Right lobe of liver (tissue), 6 donors: ENCODE data around the gene ERICH3. TPM values are rescaled to one million over a fixed set of nuclear protein-coding genes. Genes with fewer than 3 reads are reported as not detected.

Experiments used
- ATAC-seq, 4 donors: fragments of 200-7000 bp; cut with Tn5 transposase; one replicate each; pipeline ENCODE4 v1.9.1; 2020; ENCODE audit warnings: mild to moderate bottlenecking in 4 of 4, moderate library complexity in 4 of 4
- DNase-seq, 3 donors: peaks; one replicate each; pipeline ENCODE4 v3.0.0-alpha.2; 2020
- H3K27ac ChIP-seq, 3 donors: fragments of 200-600 bp; one replicate each; pipeline ENCODE4 v1.8.0; 2022
- H3K27me3 ChIP-seq, 2 donors: fragments of 200-600 bp; one replicate each; pipeline ENCODE4 v1.8.0; 2022
- H3K36me3 ChIP-seq, 4 donors: fragments of 200-600 bp; sonication (generic) in 1 of 4; one replicate each; pipeline versions ENCODE4 v1.5.1 to v1.8.0; 2017 to 2022; ENCODE audit warnings: control low read depth in 1 of 4
- H3K4me1 ChIP-seq, 4 donors: fragments of 200-600 bp; sonication (generic) in 1 of 4; one replicate each; pipeline versions ENCODE4 v1.5.1 to v1.8.0; 2017 to 2022; ENCODE audit warnings: control low read depth in 1 of 4
- H3K4me3 ChIP-seq, 3 donors: fragments of 200-600 bp; one replicate each; pipeline ENCODE4 v1.8.0; 2022
- H3K9me3 ChIP-seq, 4 donors: fragments of 200-600 bp; sonication (generic) in 1 of 4; one replicate each; pipeline versions ENCODE4 v1.5.1 to v1.8.0; 2017 to 2022; ENCODE audit warnings: control low read depth in 1 of 4
- POLR2A ChIP-seq: fragments of 450-650 bp; IDR thresholded peaks from one replicate; pipeline ENCODE4 v1.6.1; 2017; ENCODE audit warnings: antibody characterized with exemption, mild to moderate bottlenecking
- WGBS: methylation state at CpG from one replicate; pipeline ENCODE4 v1.1.6; 2018; ENCODE audit warnings: low coverage, low lambda C conversion rate; ENCODE audit not compliant: insufficient coverage; ENCODE audit errors: missing lambda C conversion rate; 5-methylcytosine and 5-hydroxymethylcytosine counted together
- intact Hi-C, 2 donors: fragments of 100-400 bp; cut with DNase I; formaldehyde crosslinking; loops; one replicate each; pipeline versions ENCODE4 v1.11.2 to v1.14.1; 2022
- long read RNA-seq: library from polyadenylated mRNA; unstranded; transcript quantifications from one replicate; pipeline ENCODE4 v2.0.0, GENCODE V29; 2019
- total RNA-seq, 6 experiments: library from RNA; depleted of rRNA in 2 of 6; stranded (reverse); fragments of >200 nt in 2 of 6; fragmentation: NEBNext Ultra II Directional in 3 of 6; extraction: Animal tissue kit (Norgen Biotek cat#: 25700) in 3 of 6; gene quantifications; one replicate each; pipeline versions ENCODE4 v1.1.0 to v1.2.4, GENCODE V29; 2016 to 2023
- TF ChIP-seq, protein P1 (sequence below), 4 donors: fragments of 200-600 bp in 3 of 4; fragments of 450-650 bp in 1 of 4; IDR thresholded peaks; one replicate each; pipeline versions ENCODE4 v1.5.1 to v1.8.0; 2016 to 2022; ENCODE audit warnings: antibody characterized with exemption in 4 of 4, mild to moderate bottlenecking in 2 of 4
- donor health status: DM: no; HTN: yes; CAD: no.
- donor health status: DM: no; HTN: no; CAD: no.
- donor health status: DM: no; HTN: no; CAD: no.
- donor health status: DM: no; HTN: yes; CAD: no.
- donor health status: DM: no; HTN: yes; CAD: no.

The ERICH3 gene, protein sequence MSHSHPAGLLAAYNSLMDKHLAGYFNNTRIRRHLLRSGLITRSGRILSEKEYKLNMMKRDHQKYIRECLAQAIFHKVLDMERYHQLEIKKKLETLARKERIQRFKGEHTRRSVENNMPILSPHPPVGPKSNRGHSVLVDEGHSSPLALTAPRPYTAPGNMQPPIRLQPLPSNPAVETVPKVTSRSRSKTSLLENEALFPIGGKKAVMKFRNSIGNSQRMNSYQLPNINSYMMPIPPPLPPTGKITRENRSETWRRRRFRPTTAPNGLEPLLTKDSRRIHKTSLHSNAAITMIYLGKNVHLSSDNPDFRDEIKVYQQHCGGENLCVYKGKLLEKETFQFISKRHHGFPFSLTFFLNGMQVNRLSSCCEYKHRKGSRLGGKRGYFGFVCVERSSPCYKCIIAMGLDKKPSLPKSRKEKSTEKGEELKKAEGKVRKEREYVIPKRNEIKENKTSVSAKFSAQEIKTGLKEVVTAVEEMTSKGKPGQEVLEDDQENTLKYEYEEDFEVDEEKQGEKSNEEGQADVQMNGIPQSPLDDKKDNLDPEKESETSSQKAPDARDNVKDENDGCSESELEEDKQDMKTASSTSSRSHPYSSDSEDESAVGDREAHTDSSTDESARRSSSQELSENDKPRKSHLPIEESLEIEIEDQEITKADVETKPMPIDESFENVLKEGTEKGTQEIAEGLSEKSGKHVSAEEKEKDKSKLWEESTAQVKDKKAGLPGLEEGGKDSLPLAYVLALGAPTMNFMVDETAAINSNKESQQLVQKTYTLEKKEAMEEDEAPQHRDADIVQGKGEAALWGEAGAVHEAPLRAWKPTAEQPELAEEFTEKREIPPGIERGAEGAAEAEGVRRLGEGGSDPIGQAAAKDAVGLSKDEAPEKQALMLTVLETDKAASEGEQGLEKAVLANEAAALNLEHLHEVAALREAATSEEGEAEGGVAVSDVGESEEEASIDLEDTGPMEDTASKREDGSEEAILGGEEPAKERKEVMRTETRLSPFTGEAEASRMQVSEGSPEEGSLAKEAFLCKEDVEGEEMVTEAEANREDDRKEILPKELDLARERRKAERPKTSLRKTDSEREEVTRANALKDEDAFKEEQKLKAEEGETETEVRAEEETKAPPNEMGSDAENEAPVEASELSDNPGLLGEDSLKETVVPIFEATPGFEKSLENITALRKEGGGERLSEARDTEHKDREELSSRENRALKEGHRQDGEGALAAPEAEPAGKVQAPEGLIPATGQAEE (N-terminal part only)
- under 1 TPM in 4 of 6 experiments, not detected in 2; 0.06 to 0.51 (median 0.14) TPM for total RNA-seq
- long read RNA-seq, partial matches to known transcripts: 0 of 1 reads
- long read RNA-seq, other reads (novel, unspliced or antisense): 1 of 1 reads

DNA sequence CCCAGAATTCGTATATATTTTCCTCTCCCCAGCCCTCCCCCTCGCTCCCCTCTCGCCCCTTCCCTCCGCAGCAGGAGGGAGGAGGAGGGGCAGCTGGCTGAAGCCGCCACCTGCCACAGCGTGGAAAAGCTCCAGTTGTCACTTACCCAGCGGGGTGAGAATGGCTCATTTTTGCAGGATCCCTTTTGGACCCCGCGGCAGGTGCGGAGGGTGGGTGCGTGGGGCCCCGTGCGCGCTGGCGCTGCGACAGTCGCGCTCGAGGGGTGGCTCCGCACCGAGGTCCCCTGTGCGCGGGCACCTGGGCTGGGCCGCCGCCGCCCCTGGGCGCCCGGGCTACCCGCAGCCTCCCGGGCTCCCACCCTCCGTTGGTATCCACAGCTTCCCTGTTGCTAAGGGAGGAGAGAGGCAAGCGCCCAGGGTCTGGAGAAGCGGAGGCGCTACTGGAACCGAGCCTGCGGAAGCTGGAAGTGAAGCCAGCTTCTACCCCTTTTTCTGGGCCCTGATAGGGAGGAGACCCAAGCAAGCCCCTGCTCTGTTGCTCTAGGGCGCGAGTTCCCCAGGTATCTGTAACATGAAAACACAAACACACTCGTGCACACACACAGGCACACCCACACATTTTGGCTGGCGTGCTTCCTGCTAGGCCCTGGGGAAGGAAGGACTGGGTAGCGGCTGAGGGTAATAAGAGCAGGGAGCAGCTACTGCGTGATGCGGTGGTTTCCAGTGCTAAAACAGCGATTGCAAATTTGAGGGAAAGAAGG is at the start of gene ERICH3:
ERICH3 (minus strand) TSS at position 442 of the 761 bp plus-strand sequence; CDS start at position 169, 273 bp downstream.
- no peak within 1 kb of the TSS for H3K27ac ChIP-seq
- peaks cover 0 to 10% (median 0%) of the 10 kb centered on the region in 4 donors for H3K4me1 ChIP-seq
- intact Hi-C loops: no loop called here
- H3K4me3 ChIP-seq: peak within 1 kb of the TSS; percentile 2 to 30 (median 21)
- H3K27me3 ChIP-seq: peaks cover 0 to 11% of the 10 kb centered on the region in 2 donors
- ATAC-seq: peak; percentile 23 to 45 (median 32)
- H3K36me3 ChIP-seq: no peaks in the 10 kb centered on the region
- WGBS: 19% methylated on average over 11 of the region's 44 CpGs
- H3K9me3 ChIP-seq: no peaks in the 10 kb centered on the region
- peak in 1 of 3 donors; percentile 22 for DNase-seq
- TF ChIP-seq POLR2A: no peak
- TF ChIP-seq, protein P1, sequence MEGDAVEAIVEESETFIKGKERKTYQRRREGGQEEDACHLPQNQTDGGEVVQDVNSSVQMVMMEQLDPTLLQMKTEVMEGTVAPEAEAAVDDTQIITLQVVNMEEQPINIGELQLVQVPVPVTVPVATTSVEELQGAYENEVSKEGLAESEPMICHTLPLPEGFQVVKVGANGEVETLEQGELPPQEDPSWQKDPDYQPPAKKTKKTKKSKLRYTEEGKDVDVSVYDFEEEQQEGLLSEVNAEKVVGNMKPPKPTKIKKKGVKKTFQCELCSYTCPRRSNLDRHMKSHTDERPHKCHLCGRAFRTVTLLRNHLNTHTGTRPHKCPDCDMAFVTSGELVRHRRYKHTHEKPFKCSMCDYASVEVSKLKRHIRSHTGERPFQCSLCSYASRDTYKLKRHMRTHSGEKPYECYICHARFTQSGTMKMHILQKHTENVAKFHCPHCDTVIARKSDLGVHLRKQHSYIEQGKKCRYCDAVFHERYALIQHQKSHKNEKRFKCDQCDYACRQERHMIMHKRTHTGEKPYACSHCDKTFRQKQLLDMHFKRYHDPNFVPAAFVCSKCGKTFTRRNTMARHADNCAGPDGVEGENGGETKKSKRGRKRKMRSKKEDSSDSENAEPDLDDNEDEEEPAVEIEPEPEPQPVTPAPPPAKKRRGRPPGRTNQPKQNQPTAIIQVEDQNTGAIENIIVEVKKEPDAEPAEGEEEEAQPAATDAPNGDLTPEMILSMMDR (IDR thresholded peaks at IDR 0.05): no peak

DNA sequence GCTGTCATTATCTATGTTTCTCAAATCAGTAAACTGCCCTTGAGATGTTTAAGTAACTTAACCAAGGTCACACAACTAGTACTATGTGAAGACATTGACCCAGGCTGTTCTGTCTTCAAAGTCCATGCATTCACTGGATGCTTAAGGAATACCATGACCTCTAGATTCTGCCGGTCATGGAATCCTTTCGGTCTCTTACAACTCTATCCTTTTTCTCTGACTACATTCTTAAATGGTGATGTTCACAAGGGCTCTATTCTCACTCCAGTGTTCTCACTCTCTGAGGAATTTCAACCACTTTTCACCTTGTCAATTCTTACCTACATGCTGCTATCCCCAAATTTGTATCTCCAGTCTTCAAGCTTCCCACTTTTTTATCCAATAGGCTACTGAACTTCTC is 44.0 kb upstream of the ERICH3 start:
- Histone ChIP-seq H3K36me3 (peaks cover 0 to 97% (median 14%) of the 10 kb centered on the region in 4 donors), H3K27me3 (no peaks in the 10 kb centered on the region), H3K9me3 (no peaks in the 10 kb centered on the region), H3K4me3 (no peak overlapping the region), H3K27ac (no peak overlapping the region), H3K4me1 (no peaks in the 10 kb centered on the region)
- ATAC-seq (no peak), DNase-seq (no peak)
- 96% methylated on average over 2 of the region's 2 CpGs for WGBS
- intact Hi-C loops: no loop called here
- TF ChIP-seq, protein P1 (IDR thresholded peaks at IDR 0.05): no peak
- no peak for TF ChIP-seq POLR2A

DNA sequence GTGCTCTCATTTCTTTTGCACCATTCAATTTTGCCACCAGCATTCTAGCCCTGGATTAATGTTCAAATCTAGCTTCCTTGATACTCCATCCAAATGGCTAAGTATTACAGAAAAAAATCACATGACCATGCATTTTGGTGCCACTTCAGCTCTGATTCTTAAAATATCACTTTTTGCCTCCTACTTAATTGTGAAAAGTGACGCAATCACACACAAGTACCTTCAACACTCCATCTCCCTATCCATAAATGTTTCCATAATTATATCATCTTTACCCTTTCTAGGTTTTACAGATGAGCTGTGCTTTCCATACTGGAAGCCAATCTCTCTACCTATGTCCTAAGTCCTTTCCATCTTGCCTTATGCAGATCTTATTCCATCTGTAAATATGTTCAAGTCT is 43.2 kb upstream of the ERICH3 start:
- peaks cover 0 to 97% (median 10%) of the 10 kb centered on the region in 4 donors for H3K36me3 ChIP-seq
- no peak overlapping the region for H3K4me3 ChIP-seq
- 86% methylated on average over 1 of the region's 1 CpG for WGBS
- no peaks in the 10 kb centered on the region for H3K9me3 ChIP-seq
- intact Hi-C loops: no loop called here
- no peak for ATAC-seq
- TF ChIP-seq POLR2A: no peak
- TF ChIP-seq, protein P1 (IDR thresholded peaks at IDR 0.05): no peak
- no peak overlapping the region for H3K27ac ChIP-seq
- DNase-seq: no peak
- no peaks in the 10 kb centered on the region for H3K27me3 ChIP-seq
- no peaks in the 10 kb centered on the region for H3K4me1 ChIP-seq
